GM21367 (cell line): ENCODE results near the gene MACROD2.
A peak's percentile ranks its signal among the peaks of the same experiment; 100 is the strongest.

Experiments
- ATAC-seq: cut with Tn5 transposase; IDR thresholded peaks from one replicate; pipeline ENCODE4 v1.9.1; 2021; ENCODE audit not compliant: unreplicated experiment

The MACROD2 gene

GRCh38 chr20:14696937-14697336 is 701.6 kb downstream of the MACROD2 start:
- ATAC-seq, result no peak

GRCh38 chr20:14698125-14698524 is 702.8 kb downstream of the MACROD2 start:
- no peak for ATAC-seq

GRCh38 chr20:14698605-14699373 is 703.5 kb downstream of the MACROD2 start:
- ATAC-seq, result no peak

- peak; percentile 49 for ATAC-seq
These were observed 705.3 kb downstream of the MACROD2 start for GRCh38 chr20:14700639-14700960.

GRCh38 chr20:14701326-14701725 is 706.0 kb downstream of the MACROD2 start:
- no peak for ATAC-seq

GRCh38 chr20:14706555-14706954 is 711.2 kb downstream of the MACROD2 start:
- no peak for ATAC-seq

- no peak for ATAC-seq
These were observed 711.8 kb downstream of the MACROD2 start for GRCh38 chr20:14707026-14707680.

- ATAC-seq, result no peak
These were observed 712.7 kb downstream of the MACROD2 start for GRCh38 chr20:14707865-14708596.

GRCh38 chr20:14709439-14709838 is 714.1 kb downstream of the MACROD2 start:
- no peak for ATAC-seq

- ATAC-seq, result no peak
These were observed 715.6 kb downstream of the MACROD2 start for GRCh38 chr20:14710951-14711350.

- ATAC-seq, result no peak
These were observed 716.3 kb downstream of the MACROD2 start for GRCh38 chr20:14711652-14712051.

- no peak for ATAC-seq
These were observed 717.0 kb downstream of the MACROD2 start for GRCh38 chr20:14712302-14712739.

- ATAC-seq, result no peak
These were observed 720.1 kb downstream of the MACROD2 start for GRCh38 chr20:14715400-14715799.

GRCh38 chr20:14716351-14716801 is 721.1 kb downstream of the MACROD2 start:
- ATAC-seq, result no peak

GRCh38 chr20:14717134-14717999 is 722.1 kb downstream of the MACROD2 start:
- peak; percentile 89 for ATAC-seq

- no peak for ATAC-seq
These were observed 724.9 kb downstream of the MACROD2 start for GRCh38 chr20:14720251-14720650.

GRCh38 chr20:14721926-14722452 is 726.7 kb downstream of the MACROD2 start:
- ATAC-seq, result no peak

- no peak for ATAC-seq
These were observed 728.3 kb downstream of the MACROD2 start for GRCh38 chr20:14723614-14724013.

GRCh38 chr20:14724036-14724435 is 728.7 kb downstream of the MACROD2 start:
- ATAC-seq, result no peak

- ATAC-seq, result peak; percentile 60
These were observed 729.2 kb downstream of the MACROD2 start for GRCh38 chr20:14724468-14724867.

GRCh38 chr20:14726591-14726990 is 731.3 kb downstream of the MACROD2 start:
- ATAC-seq, result no peak
